ENCODE data around the gene CST8.

DNA sequence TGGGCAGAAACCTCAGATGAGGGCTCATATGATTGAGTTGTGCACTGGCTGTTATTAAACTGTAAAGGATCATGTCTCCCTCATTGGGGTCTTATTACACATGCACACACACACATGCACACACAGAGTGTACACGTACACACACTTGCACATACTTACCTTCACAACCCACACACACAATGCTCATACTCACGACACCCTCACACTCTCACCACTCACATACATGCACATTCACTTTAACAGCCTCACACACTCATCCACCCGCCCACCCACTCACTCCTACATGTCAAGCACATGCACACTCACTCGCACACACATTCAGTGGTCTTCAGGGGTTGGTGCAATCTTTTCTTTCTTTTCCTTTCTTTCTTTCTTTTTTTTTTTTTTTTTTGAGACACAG lies 46.1 kb upstream of the CST8 start:
- TF ChIP-seq, protein P1, sequence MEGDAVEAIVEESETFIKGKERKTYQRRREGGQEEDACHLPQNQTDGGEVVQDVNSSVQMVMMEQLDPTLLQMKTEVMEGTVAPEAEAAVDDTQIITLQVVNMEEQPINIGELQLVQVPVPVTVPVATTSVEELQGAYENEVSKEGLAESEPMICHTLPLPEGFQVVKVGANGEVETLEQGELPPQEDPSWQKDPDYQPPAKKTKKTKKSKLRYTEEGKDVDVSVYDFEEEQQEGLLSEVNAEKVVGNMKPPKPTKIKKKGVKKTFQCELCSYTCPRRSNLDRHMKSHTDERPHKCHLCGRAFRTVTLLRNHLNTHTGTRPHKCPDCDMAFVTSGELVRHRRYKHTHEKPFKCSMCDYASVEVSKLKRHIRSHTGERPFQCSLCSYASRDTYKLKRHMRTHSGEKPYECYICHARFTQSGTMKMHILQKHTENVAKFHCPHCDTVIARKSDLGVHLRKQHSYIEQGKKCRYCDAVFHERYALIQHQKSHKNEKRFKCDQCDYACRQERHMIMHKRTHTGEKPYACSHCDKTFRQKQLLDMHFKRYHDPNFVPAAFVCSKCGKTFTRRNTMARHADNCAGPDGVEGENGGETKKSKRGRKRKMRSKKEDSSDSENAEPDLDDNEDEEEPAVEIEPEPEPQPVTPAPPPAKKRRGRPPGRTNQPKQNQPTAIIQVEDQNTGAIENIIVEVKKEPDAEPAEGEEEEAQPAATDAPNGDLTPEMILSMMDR (IDR thresholded peaks at IDR 0.05): no peak
- TF ChIP-seq POLR2A (IDR thresholded peaks at IDR 0.05): no peak
